SK-N-SH treated with all-trans-retinoic acid at 6 μM for 48 hours (cell line): ENCODE data around the gene SLC24A4.
A peak's percentile ranks its signal among the peaks of the same experiment; 100 is the strongest.

Experiments used
- ATAC-seq: fragments of 200-7000 bp; cut with Tn5 transposase; 3 replicates; pipeline ENCODE4 v1.9.1; 2020; ENCODE audit warnings: mild to moderate bottlenecking, moderate library complexity
- ARNTL ChIP-seq: fragments of 450-650 bp; formaldehyde crosslinking; IDR thresholded peaks from 2 replicates; pipeline ENCODE4 v1.5.0; 2020; ENCODE audit warnings: low read depth, mild to moderate bottlenecking, moderate library complexity, borderline replicate concordance
- BACH2 ChIP-seq: fragments of 250-450 bp; sonication (Bioruptor Pico); IDR thresholded peaks from 2 replicates; pipeline ENCODE4 v1.9.0; 2021; ENCODE audit warnings: mild to moderate bottlenecking, borderline replicate concordance
- CREB5 ChIP-seq: fragments of 250-450 bp; sonication (Bioruptor Pico); IDR thresholded peaks from 2 replicates; pipeline ENCODE4 v1.5.1; 2020; ENCODE audit warnings: low read depth, mild to moderate bottlenecking, moderate library complexity
- CSDC2 ChIP-seq: fragments of 250-450 bp; sonication (Bioruptor Pico); IDR thresholded peaks from 2 replicates; pipeline ENCODE4 v1.5.0; 2020; ENCODE audit warnings: mild to moderate bottlenecking, moderate library complexity
- CSRNP3 ChIP-seq: fragments of 250-450 bp; sonication (Bioruptor Pico); IDR thresholded peaks from 2 replicates; pipeline ENCODE4 v1.5.1; 2021; ENCODE audit warnings: mild to moderate bottlenecking, moderate library complexity
- GLIS3 ChIP-seq: fragments of 250-450 bp; sonication (Bioruptor Pico); IDR thresholded peaks from 2 replicates; pipeline ENCODE4 v1.5.0; 2020; ENCODE audit warnings: mild to moderate bottlenecking, moderate library complexity
- ISL1 ChIP-seq: fragments of 250-450 bp; sonication (Bioruptor Pico); IDR thresholded peaks from 2 replicates; pipeline ENCODE4 v2.1.2; 2022; ENCODE audit warnings: mild to moderate bottlenecking, moderate library complexity
- OSR1 ChIP-seq: fragments of 250-450 bp; sonication (Bioruptor Pico); IDR thresholded peaks from 2 replicates; pipeline ENCODE4 v1.8.0; 2022; ENCODE audit warnings: moderate library complexity, mild to moderate bottlenecking, inconsistent platforms
- PATZ1 ChIP-seq: fragments of 250-450 bp; sonication (Bioruptor Pico); IDR thresholded peaks from 2 replicates; pipeline ENCODE4 v1.8.0; 2020; ENCODE audit warnings: mild to moderate bottlenecking, moderate library complexity, borderline replicate concordance
- POU6F1 ChIP-seq: fragments of 250-450 bp; sonication (Bioruptor Pico); IDR thresholded peaks from 2 replicates; pipeline ENCODE4 v1.8.0; 2021; ENCODE audit warnings: low read depth, mild to moderate bottlenecking, moderate library complexity, borderline replicate concordance
- RARB ChIP-seq: fragments of 250-450 bp; sonication (Bioruptor Pico); IDR thresholded peaks from 2 replicates; pipeline ENCODE4 v1.8.0; 2021; ENCODE audit warnings: mild to moderate bottlenecking, moderate library complexity
- SNAI2 ChIP-seq: fragments of 250-450 bp; sonication (Bioruptor Pico); IDR thresholded peaks from 2 replicates; pipeline ENCODE4 v1.5.0; 2020; ENCODE audit warnings: mild to moderate bottlenecking, moderate library complexity
- TCF4 ChIP-seq: fragments of 250-450 bp; sonication (Bioruptor Pico); IDR thresholded peaks from 2 replicates; pipeline ENCODE4 v1.8.0; 2021; ENCODE audit warnings: mild to moderate bottlenecking, moderate library complexity, borderline replicate concordance
- TOX ChIP-seq: fragments of 250-450 bp; sonication (Bioruptor Pico); IDR thresholded peaks from 2 replicates; pipeline ENCODE4 v1.8.0; 2021; ENCODE audit warnings: mild to moderate bottlenecking, moderate library complexity, borderline replicate concordance
- TSHZ2 ChIP-seq: fragments of 250-450 bp; sonication (Bioruptor Pico); IDR thresholded peaks from 2 replicates; pipeline ENCODE4 v1.5.0; 2020; ENCODE audit warnings: mild to moderate bottlenecking, moderate library complexity
- ZC3H10 ChIP-seq: fragments of 250-450 bp; sonication (Bioruptor Pico); IDR thresholded peaks from 2 replicates; pipeline ENCODE4 v1.5.1; 2021; ENCODE audit warnings: mild to moderate bottlenecking, moderate library complexity
- ZFP3 ChIP-seq: fragments of 250-450 bp; sonication (Bioruptor Pico); IDR thresholded peaks from 2 replicates; pipeline ENCODE4 v1.5.0; 2020; ENCODE audit warnings: mild to moderate bottlenecking, moderate library complexity
- ZFP30 ChIP-seq: fragments of 450-650 bp; formaldehyde crosslinking; IDR thresholded peaks from 2 replicates; pipeline ENCODE4 v1.5.0; 2022; ENCODE audit warnings: mild to moderate bottlenecking, moderate library complexity
- ZNF565 ChIP-seq: fragments of 450-650 bp; formaldehyde crosslinking; conservative IDR thresholded peaks from 2 replicates; pipeline ENCODE4 v1.5.0; 2020; ENCODE audit warnings: low read depth, mild to moderate bottlenecking, moderate library complexity
- ZNF70 ChIP-seq: fragments of 450-650 bp; formaldehyde crosslinking; IDR thresholded peaks from 2 replicates; pipeline ENCODE4 v1.5.0; 2020; ENCODE audit warnings: mild to moderate bottlenecking, moderate library complexity

Gene SLC24A4

GRCh38 chr14:92534932-92535643, 212.1 kb downstream of the SLC24A4 start:
- no peak for TF ChIP-seq BACH2 (CRISPR knock-in tag)
- no peak for TF ChIP-seq ZNF70 (CRISPR knock-in tag)
- no peak for TF ChIP-seq GLIS3
- TF ChIP-seq CSRNP3, result no peak
- no peak for TF ChIP-seq ZNF565 (CRISPR knock-in tag)
- TF ChIP-seq ZFP30 (CRISPR knock-in tag), result no peak
- no peak for TF ChIP-seq TOX
- TF ChIP-seq ISL1 (CRISPR knock-in tag), result no peak
- no peak for TF ChIP-seq ZC3H10

GRCh38 chr14:92536231-92536630, 213.3 kb downstream of the SLC24A4 start:
- ATAC-seq, result peak; percentile 15

More at GRCh38 chr14:92534932-92535643, 212.1 kb downstream of the SLC24A4 start:
- ATAC-seq, result peak; percentile 24; the same call in 2 of the 3 replicates

GRCh38 chr14:92538412-92538985, 215.5 kb downstream of the SLC24A4 start:
- no peak for ATAC-seq
- TF ChIP-seq RARB, result no peak
- no peak for TF ChIP-seq CSDC2 (CRISPR knock-in tag)
- no peak for TF ChIP-seq OSR1 (CRISPR knock-in tag)
- no peak for TF ChIP-seq BACH2 (CRISPR knock-in tag)
- TF ChIP-seq CREB5 (CRISPR knock-in tag), result no peak
- no peak for TF ChIP-seq TCF4
- no peak for TF ChIP-seq ZC3H10
- TF ChIP-seq ZNF565 (CRISPR knock-in tag), result no peak

- TF ChIP-seq OSR1 (CRISPR knock-in tag) (no peak), TSHZ2 (CRISPR knock-in tag) (no peak), ZNF565 (CRISPR knock-in tag) (no peak), ZFP3 (CRISPR knock-in tag) (no peak), ARNTL (CRISPR knock-in tag) (no peak), RARB (no peak), POU6F1 (CRISPR knock-in tag) (no peak), SNAI2 (no peak), ISL1 (CRISPR knock-in tag) (no peak), ZNF70 (CRISPR knock-in tag) (no peak), PATZ1 (CRISPR knock-in tag) (no peak), GLIS3 (no peak)
- ATAC-seq, result no peak
These were observed 216.5 kb downstream of the SLC24A4 start for GRCh38 chr14:92539419-92539818.
